ENCODE results near the gene RSRC1.

RSRC1 gene

DNA sequence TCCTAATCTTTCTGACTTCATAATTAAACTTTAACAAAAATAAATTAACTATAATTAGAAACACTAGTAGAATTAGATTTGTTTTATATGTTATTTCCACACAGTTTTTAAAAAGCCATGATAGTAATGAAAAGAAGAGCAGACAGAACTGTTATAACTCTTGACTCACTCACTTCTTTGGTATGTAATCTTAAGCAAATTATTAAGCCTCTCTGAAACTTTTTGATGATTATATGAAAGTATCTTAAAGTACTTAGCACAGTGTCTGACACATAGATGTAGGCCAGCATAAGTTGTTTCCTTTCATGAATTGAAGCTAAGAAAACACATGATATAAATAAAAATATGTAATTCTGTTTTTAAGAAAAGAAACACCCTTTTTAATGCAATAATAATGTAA, 337.5 kb downstream of the RSRC1 start:
- intact Hi-C loops (cut with DNase I; ENCODE audit: low total_unique reads), result no loop called here
- no peak for DNase-seq
- Histone ChIP-seq H3K36me3 (no peaks in the 10 kb centered on the region), H3K27ac (no peak overlapping the region), H3K4me3 (no peak overlapping the region), H3K9me3 (no peaks in the 10 kb centered on the region), H3K27me3 (no peaks in the 10 kb centered on the region), H3K4me1 (no peaks in the 10 kb centered on the region)
- TF ChIP-seq, protein P1, sequence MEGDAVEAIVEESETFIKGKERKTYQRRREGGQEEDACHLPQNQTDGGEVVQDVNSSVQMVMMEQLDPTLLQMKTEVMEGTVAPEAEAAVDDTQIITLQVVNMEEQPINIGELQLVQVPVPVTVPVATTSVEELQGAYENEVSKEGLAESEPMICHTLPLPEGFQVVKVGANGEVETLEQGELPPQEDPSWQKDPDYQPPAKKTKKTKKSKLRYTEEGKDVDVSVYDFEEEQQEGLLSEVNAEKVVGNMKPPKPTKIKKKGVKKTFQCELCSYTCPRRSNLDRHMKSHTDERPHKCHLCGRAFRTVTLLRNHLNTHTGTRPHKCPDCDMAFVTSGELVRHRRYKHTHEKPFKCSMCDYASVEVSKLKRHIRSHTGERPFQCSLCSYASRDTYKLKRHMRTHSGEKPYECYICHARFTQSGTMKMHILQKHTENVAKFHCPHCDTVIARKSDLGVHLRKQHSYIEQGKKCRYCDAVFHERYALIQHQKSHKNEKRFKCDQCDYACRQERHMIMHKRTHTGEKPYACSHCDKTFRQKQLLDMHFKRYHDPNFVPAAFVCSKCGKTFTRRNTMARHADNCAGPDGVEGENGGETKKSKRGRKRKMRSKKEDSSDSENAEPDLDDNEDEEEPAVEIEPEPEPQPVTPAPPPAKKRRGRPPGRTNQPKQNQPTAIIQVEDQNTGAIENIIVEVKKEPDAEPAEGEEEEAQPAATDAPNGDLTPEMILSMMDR (IDR thresholded peaks at IDR 0.05), result no peak

DNA sequence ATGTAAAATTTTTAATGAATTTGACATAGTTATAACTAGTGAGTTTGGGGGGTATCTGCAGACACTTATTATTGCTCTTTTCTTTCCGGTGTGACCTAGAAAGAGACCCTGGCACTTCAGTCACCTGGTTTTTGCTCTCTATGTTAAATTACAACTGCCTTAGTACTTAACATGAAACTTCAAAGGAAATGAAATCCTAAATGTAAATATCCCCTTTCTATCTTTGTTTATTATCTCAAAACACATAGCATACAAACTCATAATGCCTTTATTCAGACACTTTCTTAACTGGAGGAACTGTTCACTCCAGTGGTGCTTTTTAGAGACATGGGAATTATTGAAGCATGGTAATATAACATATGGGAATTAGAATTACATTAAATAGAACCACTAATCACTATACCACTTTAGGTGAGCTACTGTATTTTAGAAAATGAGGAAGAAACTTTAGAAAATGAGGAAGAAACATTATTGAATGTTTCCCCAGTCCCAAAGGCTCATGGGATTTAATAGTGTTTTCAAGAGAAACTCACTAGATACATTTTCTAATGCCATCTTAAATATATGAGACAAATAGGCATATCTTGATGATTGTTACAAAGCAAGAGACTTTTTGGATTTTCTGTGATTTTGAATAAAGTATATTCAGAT, 341.6 kb downstream of the RSRC1 start:
- Histone ChIP-seq H3K9me3 (no peaks in the 10 kb centered on the region), H3K4me1 (peaks cover 0 to 5% (median 0%) of the 10 kb centered on the region in 4 donors), H3K27me3 (no peaks in the 10 kb centered on the region), H3K4me3 (no peak overlapping the region), H3K36me3 (no peaks in the 10 kb centered on the region), H3K27ac (no peak overlapping the region)
- intact Hi-C loops (cut with DNase I; ENCODE audit: low total_unique reads), result no loop called here
- DNase-seq, result no peak
- TF ChIP-seq, protein P1 (IDR thresholded peaks at IDR 0.05), result no peak

DNA sequence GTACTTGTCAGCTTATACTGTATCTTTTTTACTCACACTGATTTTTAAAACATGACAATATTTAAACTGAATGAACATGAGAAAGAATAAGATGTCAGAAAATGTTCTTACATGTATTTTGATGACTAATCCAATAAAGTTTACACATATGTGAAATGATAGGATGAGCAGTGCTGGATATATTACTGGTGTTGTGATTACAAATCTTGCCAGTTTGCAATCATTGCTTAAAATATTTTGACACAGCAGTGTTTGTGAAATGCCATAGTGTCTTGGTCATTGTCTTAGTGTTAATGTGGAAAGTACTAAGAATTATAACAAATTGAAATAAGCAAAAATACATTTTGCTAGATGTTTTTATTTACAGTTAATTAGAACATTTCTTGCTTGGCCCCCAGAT, 342.4 kb downstream of the RSRC1 start:
- Histone ChIP-seq H3K4me3 (no peak overlapping the region), H3K9me3 (no peaks in the 10 kb centered on the region), H3K36me3 (no peaks in the 10 kb centered on the region), H3K4me1 (peaks cover 0 to 5% (median 0%) of the 10 kb centered on the region in 4 donors), H3K27me3 (no peaks in the 10 kb centered on the region), H3K27ac (no peak overlapping the region)
- TF ChIP-seq, protein P1 (IDR thresholded peaks at IDR 0.05), result no peak
- no peak for DNase-seq
- intact Hi-C loops (cut with DNase I; ENCODE audit: low total_unique reads), result no loop called here

DNA sequence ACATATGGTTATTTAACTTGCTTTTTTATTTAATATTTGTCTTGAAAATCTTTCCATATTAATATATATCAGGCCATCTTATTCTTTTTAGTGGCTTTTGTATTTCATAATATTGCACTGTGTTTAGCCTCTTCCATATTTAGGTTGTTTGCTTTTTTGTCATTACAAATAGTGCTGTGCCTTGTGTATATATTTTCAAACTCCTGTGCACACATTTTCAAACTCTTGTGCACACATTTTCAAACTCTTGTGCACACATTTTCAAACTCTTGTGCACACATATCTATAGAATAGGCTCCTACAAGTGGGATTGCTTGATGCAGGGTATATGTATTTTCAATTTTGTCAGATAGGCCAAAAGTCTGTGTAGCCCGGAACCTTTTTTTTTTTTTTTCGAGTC, 343.1 kb downstream of the RSRC1 start:
- Histone ChIP-seq H3K9me3 (no peaks in the 10 kb centered on the region), H3K4me1 (peaks cover 0 to 5% (median 0%) of the 10 kb centered on the region in 4 donors), H3K4me3 (no peak overlapping the region), H3K27ac (no peak overlapping the region), H3K36me3 (no peaks in the 10 kb centered on the region), H3K27me3 (no peaks in the 10 kb centered on the region)
- intact Hi-C loops (cut with DNase I; ENCODE audit: low total_unique reads), result no loop called here
- no peak for DNase-seq
- TF ChIP-seq, protein P1 (IDR thresholded peaks at IDR 0.05), result no peak

DNA sequence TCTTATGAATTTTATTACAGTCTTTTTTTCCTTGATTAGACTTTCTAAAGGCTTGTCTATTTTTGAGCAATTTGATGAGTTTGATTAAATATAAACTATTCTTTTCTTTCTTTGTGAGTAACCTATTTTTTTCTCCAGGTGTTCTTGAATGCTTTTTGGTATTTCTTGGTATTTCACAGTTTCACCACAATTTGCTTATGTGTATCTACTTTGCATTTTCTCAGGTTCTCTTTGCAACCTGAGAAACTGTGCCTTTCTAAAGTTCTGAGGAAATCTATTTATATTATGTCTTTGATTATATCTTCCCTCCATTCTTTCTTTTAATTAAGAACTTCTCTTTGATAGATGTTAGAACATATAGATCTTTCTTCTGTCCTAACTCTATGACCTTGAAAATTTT, 344.0 kb downstream of the RSRC1 start:
- no peaks in the 10 kb centered on the region for H3K27me3 ChIP-seq
- H3K4me1 ChIP-seq, result peaks cover 0 to 5% (median 0%) of the 10 kb centered on the region in 4 donors
- intact Hi-C loops (cut with DNase I; ENCODE audit: low total_unique reads), result no loop called here
- H3K9me3 ChIP-seq, result no peaks in the 10 kb centered on the region
- no peaks in the 10 kb centered on the region for H3K36me3 ChIP-seq
- no peak overlapping the region for H3K27ac ChIP-seq
- no peak overlapping the region for H3K4me3 ChIP-seq
- TF ChIP-seq, protein P1 (IDR thresholded peaks at IDR 0.05), result no peak
- no peak for DNase-seq

DNA sequence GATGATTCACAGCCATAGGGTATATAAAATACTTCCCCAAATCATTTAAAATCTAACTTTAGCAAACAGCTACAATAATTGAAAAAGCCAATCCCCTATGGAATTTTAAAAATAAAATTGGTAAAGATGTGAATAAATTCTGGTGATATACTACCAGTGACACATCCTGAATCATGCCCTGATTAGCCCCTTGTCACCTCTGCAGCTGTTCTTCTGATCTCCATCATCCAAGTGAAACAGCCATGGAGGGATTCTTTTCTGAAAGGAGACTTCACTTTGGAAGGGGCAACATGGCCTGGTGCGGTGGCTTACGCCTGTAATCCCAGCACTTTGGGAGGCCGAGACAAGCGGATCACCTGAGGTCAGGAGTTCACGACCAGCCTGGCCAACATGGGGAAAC, 345.5 kb downstream of the RSRC1 start:
- H3K4me1 ChIP-seq, result peaks cover 0 to 5% (median 0%) of the 10 kb centered on the region in 4 donors
- no peak for DNase-seq
- H3K27me3 ChIP-seq, result no peaks in the 10 kb centered on the region
- no peak overlapping the region for H3K4me3 ChIP-seq
- no peaks in the 10 kb centered on the region for H3K9me3 ChIP-seq
- intact Hi-C loops (cut with DNase I; ENCODE audit: low total_unique reads), result no loop called here
- H3K36me3 ChIP-seq, result no peaks in the 10 kb centered on the region
- no peak overlapping the region for H3K27ac ChIP-seq
- TF ChIP-seq, protein P1 (IDR thresholded peaks at IDR 0.05), result no peak
